ENCODE data around the gene ECHS1.

GRCh38 chr10:133399123-133399601 lies 26.0 kb upstream of the ECHS1 start:
- TF ChIP-seq KLF1 (tag; IDR thresholded peaks at IDR 0.05): no peak
- no peak for TF ChIP-seq FOS (IDR thresholded peaks at IDR 0.05; ENCODE audit: extremely low read depth, insufficient read length)
- no peak for TF ChIP-seq PHF8 (IDR thresholded peaks at IDR 0.05; ENCODE audit: borderline replicate concordance, low read length)
- no peak for TF ChIP-seq NONO (IDR thresholded peaks at IDR 0.05; ENCODE audit: low read depth in 2 of 2, low read length in 1 of 2)
- TF ChIP-seq RCOR1 (IDR thresholded peaks at IDR 0.05; ENCODE audit: borderline replicate concordance in 1 of 2, low read depth in 2 of 2, low read length in 2 of 2): no peak
- no peak for TF ChIP-seq ZZZ3 (IDR thresholded peaks at IDR 0.05)
- no peak for TF ChIP-seq MAFK (IDR thresholded peaks at IDR 0.05; ENCODE audit: low read length)
- no peak for TF ChIP-seq ZBTB8A (IDR thresholded peaks at IDR 0.05; ENCODE audit: partially characterized antibody)
- TF ChIP-seq, protein P1, sequence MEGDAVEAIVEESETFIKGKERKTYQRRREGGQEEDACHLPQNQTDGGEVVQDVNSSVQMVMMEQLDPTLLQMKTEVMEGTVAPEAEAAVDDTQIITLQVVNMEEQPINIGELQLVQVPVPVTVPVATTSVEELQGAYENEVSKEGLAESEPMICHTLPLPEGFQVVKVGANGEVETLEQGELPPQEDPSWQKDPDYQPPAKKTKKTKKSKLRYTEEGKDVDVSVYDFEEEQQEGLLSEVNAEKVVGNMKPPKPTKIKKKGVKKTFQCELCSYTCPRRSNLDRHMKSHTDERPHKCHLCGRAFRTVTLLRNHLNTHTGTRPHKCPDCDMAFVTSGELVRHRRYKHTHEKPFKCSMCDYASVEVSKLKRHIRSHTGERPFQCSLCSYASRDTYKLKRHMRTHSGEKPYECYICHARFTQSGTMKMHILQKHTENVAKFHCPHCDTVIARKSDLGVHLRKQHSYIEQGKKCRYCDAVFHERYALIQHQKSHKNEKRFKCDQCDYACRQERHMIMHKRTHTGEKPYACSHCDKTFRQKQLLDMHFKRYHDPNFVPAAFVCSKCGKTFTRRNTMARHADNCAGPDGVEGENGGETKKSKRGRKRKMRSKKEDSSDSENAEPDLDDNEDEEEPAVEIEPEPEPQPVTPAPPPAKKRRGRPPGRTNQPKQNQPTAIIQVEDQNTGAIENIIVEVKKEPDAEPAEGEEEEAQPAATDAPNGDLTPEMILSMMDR (IDR thresholded peaks at IDR 0.05 in 2 of 3, conservative IDR thresholded peaks at IDR 0.05 in 1 of 3; ENCODE audit: insufficient read depth in 2 of 3, low read depth in 1 of 3, low read length in 3 of 3): no peak
